ENCODE measurements around the gene ZNF784. TPM values are rescaled to one million over a fixed set of nuclear protein-coding genes. Genes with fewer than 3 reads are reported as not detected.
"Not testable (repeated sequence)": the region's sequence is repeated elsewhere in the genome, so short reads cannot be mapped to it uniquely, and the experiment has no call there.

The ZNF784 gene
- total and polyA plus RNA-seq, 9 of the 15 experiments (the other 6 are each of a cell fraction or from before 2014, with no cell fraction given), result 0.14 to 6.1 (median 2.1) TPM

- Histone ChIP-seq H3K9me3 (replicated peaks; ENCODE audit: control insufficient read depth, insufficient read depth, low read depth, low read length) (no peaks in the 10 kb centered on the region), H3K27ac (ENCODE audit: extremely low read depth, low read depth, low read length) (no peak overlapping the region), H3K9ac (ENCODE audit: insufficient read depth in 1 of 2, low read depth in 2 of 2, low read length in 2 of 2) (no peak overlapping the region), H3K4me3 (no peak overlapping the region), H3K4me1 (replicated peaks in 1 of 2; ENCODE audit: control insufficient read depth in 2 of 2, insufficient read depth in 2 of 2, low read length in 2 of 2) (peaks cover 4 to 22% of the 10 kb centered on the region in 2 experiments; a peak in 4 of 5 replicates), H3K9me1 (ENCODE audit: control insufficient read depth, insufficient read depth, low read length) (no peaks in the 10 kb centered on the region), H4K20me1 (replicated peaks; ENCODE audit: control insufficient read depth, insufficient read depth, low read length) (no peaks in the 10 kb centered on the region), H2AFZ (ENCODE audit: low read depth, low read length) (no peak overlapping the region), H3K27me3 (ENCODE audit: control insufficient read depth in 2 of 2, insufficient read depth in 2 of 2, low read length in 2 of 2) (no peaks in the 10 kb centered on the region), H3K4me2 (ENCODE audit: insufficient read depth, low read length) (no peak overlapping the region), H3K79me2 (ENCODE audit: control insufficient read depth, insufficient read depth, low read length) (peaks cover 12% of the 10 kb centered on the region), H3K36me3 (ENCODE audit: control insufficient read depth, insufficient read depth, low read length) (peaks cover 12% of the 10 kb centered on the region; the same call in 2 of the 3 replicates)
- no peak for DNase-seq (ENCODE audit: extremely low read depth in 1 of 4, low spot score in 3 of 4)
- in situ Hi-C loops (cut with MboI), result no loop called here
- TF ChIP-seq ATF6 (CRISPR knock-in tag; IDR thresholded peaks at IDR 0.05) (no peak), ZNF121 (CRISPR knock-in tag; conservative IDR thresholded peaks at IDR 0.05) (peak; percentile 52; the same call in 1 of the 2 replicates), RBM25 (IDR thresholded peaks at IDR 0.05; ENCODE audit: low read depth, low read length, severe bottlenecking) (peak; percentile 4)
- ChIA-PET POLR2A (interaction anchor here (0.5 to 0.6 kb wide), 2 partner anchors 109 to 662 kb away, joined by 3 to 4 read pairs; no protein-coding TSS in a partner anchor), CTCF (ENCODE audit: low intra/inter-chr PET ratio) (no interaction called here)
- 58% methylated on average over 5 of the region's 5 CpGs for WGBS (ENCODE audit: insufficient coverage, low coverage, missing lambda C conversion rate)
- BruUV-seq (replicated peaks), result no TSS peak
- no peak for ATAC-seq
- intact Hi-C loops (cut with micrococcal nuclease), result no loop called here
- FAIRE-seq, result no peak
These were observed 47.6 kb downstream of the ZNF784 start for GRCh38 chr19:55576746-55577145.

- H3K9me1 ChIP-seq (ENCODE audit: control insufficient read depth, insufficient read depth, low read length); DNase-seq (ENCODE audit: extremely low read depth in 1 of 4, low spot score in 3 of 4); H3K4me1 ChIP-seq (replicated peaks in 1 of 2; ENCODE audit: control insufficient read depth in 2 of 2, insufficient read depth in 2 of 2, low read length in 2 of 2); H3K4me2 ChIP-seq (ENCODE audit: insufficient read depth, low read length); H3K9me3 ChIP-seq (replicated peaks; ENCODE audit: control insufficient read depth, insufficient read depth, low read depth, low read length); H3K4me3 ChIP-seq; H3K79me2 ChIP-seq (ENCODE audit: control insufficient read depth, insufficient read depth, low read length); H3K27ac ChIP-seq (ENCODE audit: extremely low read depth, low read depth, low read length); BruUV-seq (replicated peaks); H3K9ac ChIP-seq (ENCODE audit: insufficient read depth in 1 of 2, low read depth in 2 of 2, low read length in 2 of 2); H4K20me1 ChIP-seq (replicated peaks; ENCODE audit: control insufficient read depth, insufficient read depth, low read length); FAIRE-seq; CTCF ChIA-PET (ENCODE audit: low intra/inter-chr PET ratio); intact Hi-C loops (cut with micrococcal nuclease); H2AFZ ChIP-seq (ENCODE audit: low read depth, low read length); in situ Hi-C loops (cut with MboI); ATAC-seq; H3K27me3 ChIP-seq (ENCODE audit: control insufficient read depth in 2 of 2, insufficient read depth in 2 of 2, low read length in 2 of 2): not testable (repeated sequence)
- POLR2A ChIA-PET, result interaction anchor here (0.7 to 1.3 kb wide), 4 partner anchors 21 to 56 kb away, joined by 3 to 4 read pairs (median 4); partner anchors contain the start of gene FIZ1
- peaks cover 12% of the 10 kb centered on the region; the same call in 2 of the 3 replicates for H3K36me3 ChIP-seq (ENCODE audit: control insufficient read depth, insufficient read depth, low read length)
- WGBS (ENCODE audit: insufficient coverage, low coverage, missing lambda C conversion rate), result 70% methylated on average over 6 of the region's 6 CpGs
These were observed 50.4 kb downstream of the ZNF784 start for GRCh38 chr19:55573929-55574328.

Other genes starting within 250 kb of the ZNF784 start
Only the 7 nearest of the 26 such genes appear.
- gene FIZ1, start 25.0 kb downstream of the ZNF784 start, total RNA-seq (2014; rRNA removed), result 5.9 and 7.3 TPM in 2 replicates
- gene FIZ1, start 25.0 kb downstream of the ZNF784 start, total RNA-seq (2014; rRNA removed; fragmentation: Illumina TruSeq; extraction: Trizol), result 2.3 and 3.2 TPM in 2 replicates
- gene FIZ1, start 25.0 kb downstream of the ZNF784 start, total RNA-seq (2015; rRNA removed; fragmentation: Illumina TruSeq; extraction: Trizol), result 4.7 and 5.5 TPM in 2 replicates
- 14.4 and 17.5 TPM in 2 replicates for gene FIZ1, start 25.0 kb downstream of the ZNF784 start, total RNA-seq (2021)
- gene FIZ1, start 25.0 kb downstream of the ZNF784 start, polyA plus RNA-seq (2011; rRNA removed), result 3.8 and 4.7 TPM in 2 replicates
- 8.7 TPM in 2 replicates for gene FIZ1, start 25.0 kb downstream of the ZNF784 start, polyA plus RNA-seq (2014; fragmentation: Illumina TruSeq; extraction: Trizol)
- under 1 TPM; 0.79 to 0.81 TPM for gene FIZ1, start 25.0 kb downstream of the ZNF784 start, polyA plus RNA-seq (2014; fragmentation: Nextera tagmentation; extraction: Ambion mirVana)
- 5.7 and 5.8 TPM in 2 replicates for gene FIZ1, start 25.0 kb downstream of the ZNF784 start, polyA plus RNA-seq (2014; rRNA removed)
- 14.7 and 23.6 TPM in 2 replicates for gene ZNF524, start 24.3 kb downstream of the ZNF784 start, total RNA-seq (2014; rRNA removed)
- gene ZNF524, start 24.3 kb downstream of the ZNF784 start, total RNA-seq (2014; rRNA removed; fragmentation: Illumina TruSeq; extraction: Trizol), result 0.55 and 1.2 TPM in 2 replicates
- 5.6 and 6.4 TPM in 2 replicates for gene ZNF524, start 24.3 kb downstream of the ZNF784 start, total RNA-seq (2015; rRNA removed; fragmentation: Illumina TruSeq; extraction: Trizol)
- gene ZNF524, start 24.3 kb downstream of the ZNF784 start, total RNA-seq (2021), result 15.6 and 16.7 TPM in 2 replicates
- gene ZNF524, start 24.3 kb downstream of the ZNF784 start, polyA plus RNA-seq (2011; rRNA removed), result 2.9 and 3.7 TPM in 2 replicates
- gene ZNF524, start 24.3 kb downstream of the ZNF784 start, polyA plus RNA-seq (2014; fragmentation: Illumina TruSeq; extraction: Trizol), result 1.4 and 5.4 TPM in 2 replicates
- gene ZNF524, start 24.3 kb downstream of the ZNF784 start, polyA plus RNA-seq (2014; fragmentation: Nextera tagmentation; extraction: Ambion mirVana), result under 1 TPM; 0.08 to 0.10 TPM
- gene ZNF524, start 24.3 kb downstream of the ZNF784 start, polyA plus RNA-seq (2014; rRNA removed), result 13.1 and 14.4 TPM in 2 replicates
- gene ZNF865, start 18.9 kb downstream of the ZNF784 start, total RNA-seq (2014; rRNA removed), result 1.6 and 2.3 TPM in 2 replicates
- 0.29 and 0.40 TPM in 2 replicates for gene ZNF865, start 18.9 kb downstream of the ZNF784 start, total RNA-seq (2014; rRNA removed; fragmentation: Illumina TruSeq; extraction: Trizol)
- 1.4 and 1.5 TPM in 2 replicates for gene ZNF865, start 18.9 kb downstream of the ZNF784 start, total RNA-seq (2015; rRNA removed; fragmentation: Illumina TruSeq; extraction: Trizol)
- 18.6 and 18.8 TPM in 2 replicates for gene ZNF865, start 18.9 kb downstream of the ZNF784 start, total RNA-seq (2021)
- gene ZNF865, start 18.9 kb downstream of the ZNF784 start, polyA plus RNA-seq (2011; rRNA removed), result 1.2 and 1.5 TPM in 2 replicates
- 1.8 and 2.3 TPM in 2 replicates for gene ZNF865, start 18.9 kb downstream of the ZNF784 start, polyA plus RNA-seq (2014; fragmentation: Illumina TruSeq; extraction: Trizol)
- not detected for gene ZNF865, start 18.9 kb downstream of the ZNF784 start, polyA plus RNA-seq (2014; fragmentation: Nextera tagmentation; extraction: Ambion mirVana)
- gene ZNF865, start 18.9 kb downstream of the ZNF784 start, polyA plus RNA-seq (2014; rRNA removed), result 6.7 and 6.9 TPM in 2 replicates
- 13.9 and 24.4 TPM in 2 replicates for gene ZNF580, start 16.4 kb upstream of the ZNF784 start, total RNA-seq (2014; rRNA removed)
- gene ZNF580, start 16.4 kb upstream of the ZNF784 start, total RNA-seq (2014; rRNA removed; fragmentation: Illumina TruSeq; extraction: Trizol), result 5.2 and 5.7 TPM in 2 replicates
- 6.0 and 6.8 TPM in 2 replicates for gene ZNF580, start 16.4 kb upstream of the ZNF784 start, total RNA-seq (2015; rRNA removed; fragmentation: Illumina TruSeq; extraction: Trizol)
- 38.0 and 47.4 TPM in 2 replicates for gene ZNF580, start 16.4 kb upstream of the ZNF784 start, total RNA-seq (2021)
- 5.0 and 7.7 TPM in 2 replicates for gene ZNF580, start 16.4 kb upstream of the ZNF784 start, polyA plus RNA-seq (2011; rRNA removed)
- 12.7 and 15.5 TPM in 2 replicates for gene ZNF580, start 16.4 kb upstream of the ZNF784 start, polyA plus RNA-seq (2014; fragmentation: Illumina TruSeq; extraction: Trizol)
- 1 to 10 TPM; 2.3 to 3.9 TPM for gene ZNF580, start 16.4 kb upstream of the ZNF784 start, polyA plus RNA-seq (2014; fragmentation: Nextera tagmentation; extraction: Ambion mirVana)
- 25.2 and 30.8 TPM in 2 replicates for gene ZNF580, start 16.4 kb upstream of the ZNF784 start, polyA plus RNA-seq (2014; rRNA removed)
- gene ZNF581, start 19.1 kb upstream of the ZNF784 start, total RNA-seq (2014; rRNA removed), result 18.6 and 26.4 TPM in 2 replicates
- 7.3 and 8.5 TPM in 2 replicates for gene ZNF581, start 19.1 kb upstream of the ZNF784 start, total RNA-seq (2014; rRNA removed; fragmentation: Illumina TruSeq; extraction: Trizol)
- 8.6 and 11.0 TPM in 2 replicates for gene ZNF581, start 19.1 kb upstream of the ZNF784 start, total RNA-seq (2015; rRNA removed; fragmentation: Illumina TruSeq; extraction: Trizol)
- 35.7 and 39.4 TPM in 2 replicates for gene ZNF581, start 19.1 kb upstream of the ZNF784 start, total RNA-seq (2021)
- 15.4 and 26.0 TPM in 2 replicates for gene ZNF581, start 19.1 kb upstream of the ZNF784 start, polyA plus RNA-seq (2011; rRNA removed)
- gene ZNF581, start 19.1 kb upstream of the ZNF784 start, polyA plus RNA-seq (2014; fragmentation: Illumina TruSeq; extraction: Trizol), result 15.7 and 23.2 TPM in 2 replicates
- gene ZNF581, start 19.1 kb upstream of the ZNF784 start, polyA plus RNA-seq (2014; fragmentation: Nextera tagmentation; extraction: Ambion mirVana), result 1 to 10 TPM; 2.4 to 5.8 TPM
- gene ZNF581, start 19.1 kb upstream of the ZNF784 start, polyA plus RNA-seq (2014; rRNA removed), result 23.2 and 24.0 TPM in 2 replicates
- 17.8 and 21.9 TPM in 2 replicates for gene CCDC106, start 23.6 kb upstream of the ZNF784 start, total RNA-seq (2014; rRNA removed)
- 4.2 and 7.0 TPM in 2 replicates for gene CCDC106, start 23.6 kb upstream of the ZNF784 start, total RNA-seq (2014; rRNA removed; fragmentation: Illumina TruSeq; extraction: Trizol)
- gene CCDC106, start 23.6 kb upstream of the ZNF784 start, total RNA-seq (2015; rRNA removed; fragmentation: Illumina TruSeq; extraction: Trizol), result 12.2 and 14.3 TPM in 2 replicates
- 27.5 and 28.2 TPM in 2 replicates for gene CCDC106, start 23.6 kb upstream of the ZNF784 start, total RNA-seq (2021)
- 7.6 and 11.2 TPM in 2 replicates for gene CCDC106, start 23.6 kb upstream of the ZNF784 start, polyA plus RNA-seq (2011; rRNA removed)
- 19.1 and 21.9 TPM in 2 replicates for gene CCDC106, start 23.6 kb upstream of the ZNF784 start, polyA plus RNA-seq (2014; fragmentation: Illumina TruSeq; extraction: Trizol)
- under 1 TPM in 1 of 2 experiments, not detected in 1; 0.10 TPM for gene CCDC106, start 23.6 kb upstream of the ZNF784 start, polyA plus RNA-seq (2014; fragmentation: Nextera tagmentation; extraction: Ambion mirVana)
- 24.1 and 25.9 TPM in 2 replicates for gene CCDC106, start 23.6 kb upstream of the ZNF784 start, polyA plus RNA-seq (2014; rRNA removed)
- gene U2AF2, start 30.5 kb upstream of the ZNF784 start, total RNA-seq (2014; rRNA removed), result 279 and 332 TPM in 2 replicates
- gene U2AF2, start 30.5 kb upstream of the ZNF784 start, total RNA-seq (2014; rRNA removed; fragmentation: Illumina TruSeq; extraction: Trizol), result 36.8 and 58.9 TPM in 2 replicates
- 157 and 162 TPM in 2 replicates for gene U2AF2, start 30.5 kb upstream of the ZNF784 start, total RNA-seq (2015; rRNA removed; fragmentation: Illumina TruSeq; extraction: Trizol)
- gene U2AF2, start 30.5 kb upstream of the ZNF784 start, total RNA-seq (2021), result 304 and 321 TPM in 2 replicates
- gene U2AF2, start 30.5 kb upstream of the ZNF784 start, polyA plus RNA-seq (2011; rRNA removed), result 144 and 156 TPM in 2 replicates
- gene U2AF2, start 30.5 kb upstream of the ZNF784 start, polyA plus RNA-seq (2014; fragmentation: Illumina TruSeq; extraction: Trizol), result 169 and 224 TPM in 2 replicates
- gene U2AF2, start 30.5 kb upstream of the ZNF784 start, polyA plus RNA-seq (2014; fragmentation: Nextera tagmentation; extraction: Ambion mirVana), result 1 to 10 TPM; 3.0 to 4.4 TPM
- gene U2AF2, start 30.5 kb upstream of the ZNF784 start, polyA plus RNA-seq (2014; rRNA removed), result 277 and 331 TPM in 2 replicates

Data from K562 (cell line).